ENCODE data around the gene OXSR1.

DNA sequence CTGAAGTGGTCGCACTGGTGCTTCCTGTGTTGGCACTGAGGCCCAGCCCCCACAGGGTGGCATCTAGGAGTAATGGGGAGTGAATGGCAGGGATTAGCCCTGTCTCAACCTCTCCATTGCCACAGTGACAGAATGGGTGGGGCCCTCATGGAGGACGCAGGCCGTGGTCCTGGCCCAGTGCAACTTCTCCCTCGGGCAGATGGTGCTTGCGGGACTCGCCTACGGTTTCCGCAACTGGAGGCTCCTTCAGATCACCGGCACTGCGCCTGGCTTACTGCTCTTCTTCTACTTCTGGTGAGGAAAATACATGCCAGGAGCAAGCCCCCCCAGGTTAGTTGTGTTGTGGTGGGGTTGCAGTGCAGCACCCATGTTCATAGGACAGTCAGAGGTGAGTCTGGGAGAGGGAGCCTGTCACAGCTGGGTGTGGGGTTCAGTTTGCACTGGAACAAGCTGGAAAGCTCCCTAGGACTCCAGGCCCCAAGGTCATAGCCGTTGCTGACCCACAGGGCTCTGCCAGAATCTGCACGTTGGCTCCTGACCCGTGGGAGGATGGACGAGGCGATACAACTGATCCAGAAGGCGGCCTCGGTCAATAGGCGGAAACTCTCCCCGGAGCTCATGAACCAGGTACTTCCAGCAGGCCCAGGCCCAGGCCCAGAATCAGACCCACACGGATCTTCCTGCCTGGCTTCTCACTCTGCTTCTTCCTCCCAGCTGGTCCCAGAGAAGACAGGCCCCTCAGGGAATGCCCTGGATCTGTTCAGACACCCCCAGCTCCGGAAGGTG is 109.7 kb downstream of the OXSR1 start:
- no peak for TF ChIP-seq CTCF (IDR thresholded peaks at IDR 0.05)
- no peak for TF ChIP-seq POLR2A (IDR thresholded peaks at IDR 0.05)

Measured in uterus (tissue), 2 donors.